GM23338 (cell line): ENCODE measurements around the gene ELP2. TPM values are rescaled to one million over a fixed set of nuclear protein-coding genes. Genes with fewer than 3 reads are reported as not detected.

Experiments
- ATAC-seq: fragments of 200-7000 bp; cut with Tn5 transposase; 3 replicates; pipeline ENCODE4 v1.9.1; 2020
- DNase-seq: peaks from one replicate; pipeline ENCODE4 v3.0.0-alpha.2; 2015; ENCODE audit warnings: low spot score
- H2AFZ ChIP-seq: fragments of 200-600 bp; sonication (generic); 2 replicates; pipeline ENCODE4 v1.8.0; 2016; ENCODE audit warnings: antibody characterized with exemption, mild to moderate bottlenecking, moderate library complexity
- H3F3A ChIP-seq: fragments of 200-600 bp; sonication (generic); replicated peaks from 2 replicates; pipeline ENCODE4 v1.8.0; 2017; ENCODE audit warnings: antibody characterized with exemption, mixed run types, low read depth
- H3K27ac ChIP-seq: fragments of 200-600 bp; sonication (generic); 2 replicates; pipeline ENCODE4 v1.6.1; 2016; ENCODE audit warnings: low read depth
- H3K27me3 ChIP-seq: fragments of 200-600 bp; sonication (generic); 2 replicates; pipeline ENCODE4 v1.8.0; 2016; ENCODE audit warnings: mild to moderate bottlenecking, mixed run types, moderate library complexity; ENCODE audit not compliant: insufficient read depth
- H3K36me3 ChIP-seq: fragments of 200-600 bp; sonication (generic); 2 replicates; pipeline ENCODE4 v1.8.0; 2016; ENCODE audit warnings: mild to moderate bottlenecking; ENCODE audit not compliant: insufficient read depth
- H3K4me1 ChIP-seq: fragments of 200-600 bp; sonication (generic); 2 replicates; pipeline ENCODE4 v1.8.0; 2016; ENCODE audit warnings: mild to moderate bottlenecking, moderate library complexity; ENCODE audit not compliant: insufficient read depth
- H3K4me2 ChIP-seq: fragments of 200-600 bp; sonication (generic); 2 replicates; pipeline ENCODE4 v1.7.1; 2017; ENCODE audit warnings: mixed run types
- H3K4me3 ChIP-seq: fragments of 200-600 bp; sonication (generic); 2 replicates; pipeline ENCODE4 v1.6.1; 2016; ENCODE audit warnings: mixed run types
- H3K79me2 ChIP-seq: fragments of 200-600 bp; sonication (generic); replicated peaks from 2 replicates; pipeline ENCODE4 v1.8.0; 2017; ENCODE audit warnings: mild to moderate bottlenecking; ENCODE audit not compliant: insufficient read depth
- H3K9me2 ChIP-seq: fragments of 200-600 bp; sonication (generic); 2 replicates; pipeline ENCODE4 v1.8.0; 2017; ENCODE audit not compliant: insufficient read depth
- H4K20me1 ChIP-seq: fragments of 200-600 bp; sonication (generic); replicated peaks from 2 replicates; pipeline ENCODE4 v1.8.0; 2017; ENCODE audit warnings: mild to moderate bottlenecking; ENCODE audit not compliant: insufficient read depth
- H3K27ac Mint-ChIP-seq: 2 replicates; pipeline ENCODE4 v1.8.0; 2020; ENCODE audit warnings: inconsistent platforms, mild to moderate bottlenecking, moderate library complexity, mixed read lengths
- H3K27me3 Mint-ChIP-seq: 3 replicates; pipeline ENCODE4 v1.8.0; 2022; ENCODE audit warnings: low read depth, mild to moderate bottlenecking, moderate library complexity, mixed read lengths, inconsistent platforms; ENCODE audit not compliant: insufficient read depth, poor library complexity
- H3K36me3 Mint-ChIP-seq: 3 replicates; pipeline ENCODE4 v1.8.0; 2021; ENCODE audit warnings: low read depth, mild to moderate bottlenecking, inconsistent platforms, moderate library complexity, mixed read lengths
- H3K4me1 Mint-ChIP-seq: 3 replicates; pipeline ENCODE4 v1.8.0; 2020; ENCODE audit warnings: mild to moderate bottlenecking, inconsistent platforms, mixed read lengths
- H3K4me3 Mint-ChIP-seq: 3 replicates; pipeline ENCODE4 v1.8.0; 2021; ENCODE audit warnings: moderate library complexity, mild to moderate bottlenecking, inconsistent platforms, mixed read lengths
- H3K9me3 Mint-ChIP-seq: 3 replicates; pipeline ENCODE4 v1.8.0; 2020; ENCODE audit warnings: moderate library complexity, mild to moderate bottlenecking, inconsistent platforms, mixed read lengths
- CREB1 ChIP-seq: fragments of 250-450 bp; sonication (Bioruptor Pico); IDR thresholded peaks from 2 replicates; pipeline ENCODE4 v1.5.0; 2020; ENCODE audit warnings: low read depth, mild to moderate bottlenecking, moderate library complexity
- CTCF ChIP-seq, 2 experiments: fragments of 200-600 bp in 1 of 2; sonication (generic) in 1 of 2; conservative IDR thresholded peaks; 2 replicates each; pipeline versions ENCODE4 v1.5.1 to v1.6.1; 2016 to 2017; ENCODE audit warnings: antibody characterized with exemption in 2 of 2, low read depth in 2 of 2, mild to moderate bottlenecking in 2 of 2, moderate library complexity in 1 of 2
- EZH2 ChIP-seq: fragments of 200-600 bp; sonication (generic); IDR thresholded peaks from one replicate; pipeline ENCODE4 v1.8.0; 2017; ENCODE audit warnings: antibody characterized with exemption, mild to moderate bottlenecking, low read depth; ENCODE audit not compliant: unreplicated experiment
- EZH2phosphoT487 ChIP-seq: fragments of 200-600 bp; sonication (generic); IDR thresholded peaks from one replicate; pipeline ENCODE4 v1.8.1; 2018; ENCODE audit warnings: antibody characterized with exemption; ENCODE audit not compliant: unreplicated experiment
- JUNB ChIP-seq: IDR thresholded peaks from one replicate; pipeline ENCODE4 v1.6.1; 2016; ENCODE audit warnings: antibody characterized with exemption; ENCODE audit not compliant: unreplicated experiment
- NANOG ChIP-seq: IDR thresholded peaks from 2 replicates; pipeline ENCODE4 v1.6.1; 2016; ENCODE audit warnings: antibody characterized with exemption, borderline replicate concordance
- POLR2AphosphoS5 ChIP-seq: IDR thresholded peaks from 2 replicates; pipeline ENCODE4 v1.6.1; 2016; ENCODE audit warnings: antibody characterized with exemption, low read depth
- STAT1 ChIP-seq: IDR thresholded peaks from one replicate; pipeline ENCODE4 v1.6.1; 2016; ENCODE audit warnings: antibody characterized with exemption; ENCODE audit not compliant: unreplicated experiment
- ZNF114 ChIP-seq: fragments of 250-450 bp; sonication (Bioruptor Pico); IDR thresholded peaks from 2 replicates; pipeline ENCODE4 v1.5.0; 2020; ENCODE audit warnings: mild to moderate bottlenecking, moderate library complexity
- ZNF331 ChIP-seq: fragments of 250-450 bp; sonication (Bioruptor Pico); IDR thresholded peaks from 2 replicates; pipeline ENCODE4 v1.5.0; 2020; ENCODE audit warnings: low read depth, mild to moderate bottlenecking, moderate library complexity
- polyA plus RNA-seq: library from polyadenylated mRNA; unstranded; fragments of >200 nt; fragmentation: Nextera tagmentation; extraction: Ambion mirVana; gene quantifications from 2 replicates; pipeline ENCODE4 v1.2.1, GENCODE V29; 2016
- total RNA-seq: library from RNA; depleted of rRNA; stranded (reverse); fragments of >200 nt; shearing (Covaris generic); gene quantifications from 2 replicates; pipeline ENCODE4 v1.2.3, GENCODE V29; 2014
- TF ChIP-seq, protein P1 (sequence below): IDR thresholded peaks from one replicate; pipeline ENCODE4 v1.6.1; 2018; ENCODE audit warnings: antibody characterized with exemption; ENCODE audit not compliant: unreplicated experiment
- TF ChIP-seq, protein P2 (sequence below): fragments of 250-450 bp; sonication (Bioruptor Pico); IDR thresholded peaks from 2 replicates; pipeline ENCODE4 v1.5.0; 2020; ENCODE audit warnings: mild to moderate bottlenecking, moderate library complexity

ELP2 gene
- total and polyA plus RNA-seq, 2 experiments from 2014 or later: 119 to 135 TPM

DNA sequence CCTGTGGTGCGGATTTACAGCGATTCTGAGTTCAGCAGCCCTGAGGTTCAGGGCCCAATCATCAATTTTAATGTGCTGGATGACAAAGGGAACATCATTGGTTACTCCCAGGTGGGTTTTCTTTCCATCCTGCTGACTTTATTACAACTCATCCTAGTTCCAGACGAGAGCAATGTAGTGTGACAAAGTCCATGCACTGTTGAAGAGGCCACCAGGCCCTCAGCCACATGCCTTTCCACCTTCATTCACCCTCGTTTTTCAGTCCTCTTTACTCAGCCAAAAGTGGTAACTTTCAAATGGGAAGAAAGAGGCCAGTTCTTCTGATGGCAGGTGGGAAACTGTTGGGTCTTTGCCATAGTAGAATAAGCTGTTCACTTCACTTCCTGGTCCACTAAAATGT, 75.5 kb downstream of the ELP2 start (continued):
- TF ChIP-seq ZNF331 (CRISPR knock-in tag) (no peak), EZH2phosphoT487 (no peak), CTCF (conservative IDR thresholded peaks at IDR 0.05; ENCODE audit: low read depth in 2 of 2) (no peak), NANOG (no peak), POLR2AphosphoS5 (no peak), CREB1 (CRISPR knock-in tag) (no peak)
- TF ChIP-seq, protein P1, sequence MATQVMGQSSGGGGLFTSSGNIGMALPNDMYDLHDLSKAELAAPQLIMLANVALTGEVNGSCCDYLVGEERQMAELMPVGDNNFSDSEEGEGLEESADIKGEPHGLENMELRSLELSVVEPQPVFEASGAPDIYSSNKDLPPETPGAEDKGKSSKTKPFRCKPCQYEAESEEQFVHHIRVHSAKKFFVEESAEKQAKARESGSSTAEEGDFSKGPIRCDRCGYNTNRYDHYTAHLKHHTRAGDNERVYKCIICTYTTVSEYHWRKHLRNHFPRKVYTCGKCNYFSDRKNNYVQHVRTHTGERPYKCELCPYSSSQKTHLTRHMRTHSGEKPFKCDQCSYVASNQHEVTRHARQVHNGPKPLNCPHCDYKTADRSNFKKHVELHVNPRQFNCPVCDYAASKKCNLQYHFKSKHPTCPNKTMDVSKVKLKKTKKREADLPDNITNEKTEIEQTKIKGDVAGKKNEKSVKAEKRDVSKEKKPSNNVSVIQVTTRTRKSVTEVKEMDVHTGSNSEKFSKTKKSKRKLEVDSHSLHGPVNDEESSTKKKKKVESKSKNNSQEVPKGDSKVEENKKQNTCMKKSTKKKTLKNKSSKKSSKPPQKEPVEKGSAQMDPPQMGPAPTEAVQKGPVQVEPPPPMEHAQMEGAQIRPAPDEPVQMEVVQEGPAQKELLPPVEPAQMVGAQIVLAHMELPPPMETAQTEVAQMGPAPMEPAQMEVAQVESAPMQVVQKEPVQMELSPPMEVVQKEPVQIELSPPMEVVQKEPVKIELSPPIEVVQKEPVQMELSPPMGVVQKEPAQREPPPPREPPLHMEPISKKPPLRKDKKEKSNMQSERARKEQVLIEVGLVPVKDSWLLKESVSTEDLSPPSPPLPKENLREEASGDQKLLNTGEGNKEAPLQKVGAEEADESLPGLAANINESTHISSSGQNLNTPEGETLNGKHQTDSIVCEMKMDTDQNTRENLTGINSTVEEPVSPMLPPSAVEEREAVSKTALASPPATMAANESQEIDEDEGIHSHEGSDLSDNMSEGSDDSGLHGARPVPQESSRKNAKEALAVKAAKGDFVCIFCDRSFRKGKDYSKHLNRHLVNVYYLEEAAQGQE: no peak

GRCh38 chr18:36207303-36207702, 77.6 kb downstream of the ELP2 start:
- DNase-seq (no peak), ATAC-seq (no peak)
- H2AFZ ChIP-seq: no peak overlapping the region
- H3K4me1 Mint-ChIP-seq: no peaks in the 10 kb centered on the region
- H3K27ac Mint-ChIP-seq: no peak overlapping the region
- no peaks in the 10 kb centered on the region for H3K27me3 ChIP-seq
- no peak overlapping the region for H3K27ac ChIP-seq
- no peaks in the 10 kb centered on the region for H3K9me2 ChIP-seq
- H3K9me3 Mint-ChIP-seq: peaks cover 3% of the 10 kb centered on the region; the same call in 2 of the 3 replicates
- H3K27me3 Mint-ChIP-seq: peaks cover 9% of the 10 kb centered on the region
- H3K36me3 Mint-ChIP-seq: peaks cover 57% of the 10 kb centered on the region
- H4K20me1 ChIP-seq: no peaks in the 10 kb centered on the region; the same call in none of the 2 replicates
- TF ChIP-seq STAT1 (no peak), JUNB (no peak), ZNF331 (CRISPR knock-in tag) (no peak), EZH2phosphoT487 (no peak), ZNF114 (CRISPR knock-in tag) (no peak), EZH2 (no peak), CTCF (conservative IDR thresholded peaks at IDR 0.05; ENCODE audit: low read depth in 2 of 2) (no peak), POLR2AphosphoS5 (no peak)
- TF ChIP-seq, protein P2, sequence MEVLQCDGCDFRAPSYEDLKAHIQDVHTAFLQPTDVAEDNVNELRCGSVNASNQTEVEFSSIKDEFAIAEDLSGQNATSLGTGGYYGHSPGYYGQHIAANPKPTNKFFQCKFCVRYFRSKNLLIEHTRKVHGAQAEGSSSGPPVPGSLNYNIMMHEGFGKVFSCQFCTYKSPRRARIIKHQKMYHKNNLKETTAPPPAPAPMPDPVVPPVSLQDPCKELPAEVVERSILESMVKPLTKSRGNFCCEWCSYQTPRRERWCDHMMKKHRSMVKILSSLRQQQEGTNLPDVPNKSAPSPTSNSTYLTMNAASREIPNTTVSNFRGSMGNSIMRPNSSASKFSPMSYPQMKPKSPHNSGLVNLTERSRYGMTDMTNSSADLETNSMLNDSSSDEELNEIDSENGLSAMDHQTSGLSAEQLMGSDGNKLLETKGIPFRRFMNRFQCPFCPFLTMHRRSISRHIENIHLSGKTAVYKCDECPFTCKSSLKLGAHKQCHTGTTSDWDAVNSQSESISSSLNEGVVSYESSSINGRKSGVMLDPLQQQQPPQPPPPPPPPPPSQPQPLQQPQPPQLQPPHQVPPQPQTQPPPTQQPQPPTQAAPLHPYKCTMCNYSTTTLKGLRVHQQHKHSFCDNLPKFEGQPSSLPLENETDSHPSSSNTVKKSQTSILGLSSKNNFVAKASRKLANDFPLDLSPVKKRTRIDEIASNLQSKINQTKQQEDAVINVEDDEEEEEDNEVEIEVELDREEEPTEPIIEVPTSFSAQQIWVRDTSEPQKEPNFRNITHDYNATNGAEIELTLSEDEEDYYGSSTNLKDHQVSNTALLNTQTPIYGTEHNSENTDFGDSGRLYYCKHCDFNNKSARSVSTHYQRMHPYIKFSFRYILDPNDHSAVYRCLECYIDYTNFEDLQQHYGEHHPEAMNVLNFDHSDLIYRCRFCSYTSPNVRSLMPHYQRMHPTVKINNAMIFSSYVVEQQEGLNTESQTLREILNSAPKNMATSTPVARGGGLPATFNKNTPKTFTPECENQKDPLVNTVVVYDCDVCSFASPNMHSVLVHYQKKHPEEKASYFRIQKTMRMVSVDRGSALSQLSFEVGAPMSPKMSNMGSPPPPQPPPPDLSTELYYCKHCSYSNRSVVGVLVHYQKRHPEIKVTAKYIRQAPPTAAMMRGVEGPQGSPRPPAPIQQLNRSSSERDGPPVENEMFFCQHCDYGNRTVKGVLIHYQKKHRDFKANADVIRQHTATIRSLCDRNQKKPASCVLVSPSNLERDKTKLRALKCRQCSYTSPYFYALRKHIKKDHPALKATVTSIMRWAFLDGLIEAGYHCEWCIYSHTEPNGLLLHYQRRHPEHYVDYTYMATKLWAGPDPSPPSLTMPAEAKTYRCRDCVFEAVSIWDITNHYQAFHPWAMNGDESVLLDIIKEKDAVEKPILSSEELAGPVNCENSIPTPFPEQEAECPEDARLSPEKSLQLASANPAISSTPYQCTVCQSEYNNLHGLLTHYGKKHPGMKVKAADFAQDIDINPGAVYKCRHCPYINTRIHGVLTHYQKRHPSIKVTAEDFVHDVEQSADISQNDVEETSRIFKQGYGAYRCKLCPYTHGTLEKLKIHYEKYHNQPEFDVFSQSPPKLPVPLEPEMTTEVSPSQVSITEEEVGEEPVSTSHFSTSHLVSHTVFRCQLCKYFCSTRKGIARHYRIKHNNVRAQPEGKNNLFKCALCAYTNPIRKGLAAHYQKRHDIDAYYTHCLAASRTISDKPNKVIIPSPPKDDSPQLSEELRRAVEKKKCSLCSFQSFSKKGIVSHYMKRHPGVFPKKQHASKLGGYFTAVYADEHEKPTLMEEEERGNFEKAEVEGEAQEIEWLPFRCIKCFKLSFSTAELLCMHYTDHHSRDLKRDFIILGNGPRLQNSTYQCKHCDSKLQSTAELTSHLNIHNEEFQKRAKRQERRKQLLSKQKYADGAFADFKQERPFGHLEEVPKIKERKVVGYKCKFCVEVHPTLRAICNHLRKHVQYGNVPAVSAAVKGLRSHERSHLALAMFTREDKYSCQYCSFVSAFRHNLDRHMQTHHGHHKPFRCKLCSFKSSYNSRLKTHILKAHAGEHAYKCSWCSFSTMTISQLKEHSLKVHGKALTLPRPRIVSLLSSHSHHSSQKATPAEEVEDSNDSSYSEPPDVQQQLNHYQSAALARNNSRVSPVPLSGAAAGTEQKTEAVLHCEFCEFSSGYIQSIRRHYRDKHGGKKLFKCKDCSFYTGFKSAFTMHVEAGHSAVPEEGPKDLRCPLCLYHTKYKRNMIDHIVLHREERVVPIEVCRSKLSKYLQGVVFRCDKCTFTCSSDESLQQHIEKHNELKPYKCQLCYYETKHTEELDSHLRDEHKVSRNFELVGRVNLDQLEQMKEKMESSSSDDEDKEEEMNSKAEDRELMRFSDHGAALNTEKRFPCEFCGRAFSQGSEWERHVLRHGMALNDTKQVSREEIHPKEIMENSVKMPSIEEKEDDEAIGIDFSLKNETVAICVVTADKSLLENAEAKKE (CRISPR knock-in tag): no peak
- no peak overlapping the region for H3K4me3 Mint-ChIP-seq
- H3F3A ChIP-seq: no peaks in the 10 kb centered on the region
- H3K79me2 ChIP-seq: no peaks in the 10 kb centered on the region
- peaks cover 4% of the 10 kb centered on the region; the same call in 1 of the 2 replicates for H3K36me3 ChIP-seq
- H3K4me2 ChIP-seq: no peak overlapping the region
- H3K4me3 ChIP-seq: no peak overlapping the region
- no peaks in the 10 kb centered on the region for H3K4me1 ChIP-seq
